Small intestine (tissue), 7 donors: ENCODE data around the gene PRKN. TPM values are rescaled to one million over a fixed set of nuclear protein-coding genes. Genes with fewer than 3 reads are reported as not detected.

Source experiments
- DNase-seq, 2 donors: peaks; one replicate each; pipeline versions ENCODE4 v3.0.0 to v3.0.0-alpha.2; 2013
- FAIRE-seq: peaks from 2 replicates; lab custom pipeline; 2012; peaks lifted over from hg19 to GRCh38; lab: Jason Lieb, UNC
- H3K27ac ChIP-seq, 3 donors: one replicate each; pipeline ENCODE4 v1.5.1; 2013; ENCODE audit warnings: low read length in 2 of 3, mild to moderate bottlenecking in 2 of 3, control low read depth in 1 of 3, inconsistent platforms in 1 of 3, low read depth in 1 of 3, moderate library complexity in 1 of 3
- H3K27me3 ChIP-seq, 3 donors: one replicate each; pipeline ENCODE4 v1.6.1; 2013; ENCODE audit warnings: low read length in 3 of 3, inconsistent platforms in 1 of 3; ENCODE audit not compliant: control insufficient read depth in 3 of 3, insufficient read depth in 3 of 3
- H3K36me3 ChIP-seq, 3 donors: one replicate each; pipeline ENCODE4 v1.6.1; 2013; ENCODE audit warnings: low read length in 3 of 3, inconsistent platforms in 1 of 3, low read depth in 1 of 3, mild to moderate bottlenecking in 1 of 3, moderate library complexity in 1 of 3; ENCODE audit not compliant: control insufficient read depth in 3 of 3, insufficient read depth in 2 of 3
- H3K4me1 ChIP-seq, 3 donors: one replicate each; pipeline ENCODE4 v1.6.1; 2013; ENCODE audit warnings: low read length in 2 of 3, inconsistent platforms in 1 of 3, low read depth in 1 of 3, mild to moderate bottlenecking in 1 of 3, moderate library complexity in 1 of 3; ENCODE audit not compliant: control insufficient read depth in 3 of 3, insufficient read depth in 2 of 3
- H3K4me3 ChIP-seq, 3 donors: one replicate each; pipeline ENCODE4 v1.5.1; 2013; ENCODE audit warnings: low read length in 3 of 3, control low read depth in 1 of 3, inconsistent platforms in 1 of 3, low read depth in 1 of 3, mild to moderate bottlenecking in 1 of 3, moderate library complexity in 1 of 3
- H3K9me3 ChIP-seq, 2 donors: one replicate each; pipeline ENCODE4 v1.6.1; 2013; ENCODE audit warnings: low read depth in 1 of 2, low read length in 1 of 2; ENCODE audit not compliant: control insufficient read depth in 2 of 2, insufficient read depth in 1 of 2
- WGBS, 3 donors: extraction: QIAGEN DNeasy Blood & Tissue Kit; methylation state at CpG; one replicate each; pipeline ENCODE4 v1.1.7; 2013; 5-methylcytosine and 5-hydroxymethylcytosine counted together
- polyA plus RNA-seq, 4 donors: library from polyadenylated mRNA; stranded (reverse) in 3 of 4; unstranded in 1 of 4; fragments of 200-250 nt in 3 of 4; fragments of 120-200 nt in 1 of 4; gene quantifications; one replicate each; pipeline versions ENCODE4 v1.2.1 to v1.2.3, GENCODE V29; 2013
- donor health status: healthy with polysubstance abuse.
- donor health status: control.
- donor health status: control.
- donor health status: Bipolar disorder and iron deficiency.
- donor health status: healthy.

PRKN gene
- polyA plus RNA-seq, 4 donors: 0.27 to 2.3 (median 1.0) TPM

GRCh38 chr6:162029873-162030576, 697.5 kb downstream of the PRKN start:
- Histone ChIP-seq H3K36me3 (no peaks in the 10 kb centered on the region), H3K27me3 (no peaks in the 10 kb centered on the region), H3K4me1 (peaks cover 0 to 3% (median 0%) of the 10 kb centered on the region in 3 donors), H3K9me3 (no peaks in the 10 kb centered on the region), H3K27ac (no peak overlapping the region), H3K4me3 (no peak overlapping the region)
- no peak for DNase-seq
- WGBS, 3 donors: 76 to 81% (median 76%) methylated on average over 7 of the region's 7 CpGs
- no peak for FAIRE-seq

- FAIRE-seq (no peak), DNase-seq (peak in 1 of 2 donors; percentile 11)
- Histone ChIP-seq H3K9me3 (peaks cover 0 to 5% of the 10 kb centered on the region in 2 donors), H3K4me1 (peaks cover 0 to 3% (median 0%) of the 10 kb centered on the region in 3 donors), H3K4me3 (no peak overlapping the region), H3K36me3 (no peaks in the 10 kb centered on the region), H3K27ac (no peak overlapping the region), H3K27me3 (no peaks in the 10 kb centered on the region)
- WGBS, 3 donors: 12 to 48% (median 29%) methylated on average over 4 of the region's 4 CpGs
Measured at GRCh38 chr6:162026843-162027242, 700.7 kb downstream of the PRKN start.

GRCh38 chr6:162026031-162026430, 701.5 kb downstream of the PRKN start:
- H3K27me3 ChIP-seq: no peaks in the 10 kb centered on the region
- DNase-seq (no peak), FAIRE-seq (no peak)
- no peaks in the 10 kb centered on the region for H3K36me3 ChIP-seq
- WGBS, 3 donors: 73 to 87% (median 79%) methylated on average over 8 of the region's 8 CpGs
- no peak overlapping the region for H3K4me3 ChIP-seq
- peaks cover 0 to 5% of the 10 kb centered on the region in 2 donors for H3K9me3 ChIP-seq
- H3K27ac ChIP-seq: no peak overlapping the region
- H3K4me1 ChIP-seq: peaks cover 0 to 3% (median 0%) of the 10 kb centered on the region in 3 donors

GRCh38 chr6:162019349-162019748, 708.2 kb downstream of the PRKN start:
- no peak overlapping the region for H3K27ac ChIP-seq

GRCh38 chr6:162017536-162017935, 710.0 kb downstream of the PRKN start:
- WGBS, 3 donors: 76 to 79% (median 78%) methylated on average over 5 of the region's 5 CpGs
- FAIRE-seq: no peak

More at GRCh38 chr6:162019349-162019748, 708.2 kb downstream of the PRKN start:
- DNase-seq: no peak
- Histone ChIP-seq H3K4me1 (no peaks in the 10 kb centered on the region), H3K9me3 (peaks cover 0 to 9% of the 10 kb centered on the region in 2 donors), H3K4me3 (no peak overlapping the region), H3K36me3 (no peaks in the 10 kb centered on the region), H3K27me3 (no peaks in the 10 kb centered on the region)
- WGBS, 3 donors: 33 to 54% (median 51%) methylated on average over 6 of the region's 6 CpGs
- FAIRE-seq: no peak

GRCh38 chr6:162014069-162014811, 713.3 kb downstream of the PRKN start:
- no peaks in the 10 kb centered on the region for H3K36me3 ChIP-seq
- no peak overlapping the region for H3K4me3 ChIP-seq
- peaks cover 0 to 4% of the 10 kb centered on the region in 2 donors for H3K9me3 ChIP-seq
- 78 to 89% (median 88%) methylated on average over 13 of the region's 13 CpGs for WGBS, 3 donors
- no peak for DNase-seq
- H3K4me1 ChIP-seq: no peaks in the 10 kb centered on the region
- no peak overlapping the region for H3K27ac ChIP-seq
- FAIRE-seq: no peak
- no peaks in the 10 kb centered on the region for H3K27me3 ChIP-seq

More at GRCh38 chr6:162017536-162017935, 710.0 kb downstream of the PRKN start:
- no peak for DNase-seq
- Histone ChIP-seq H3K27ac (no peak overlapping the region), H3K4me3 (no peak overlapping the region), H3K4me1 (no peaks in the 10 kb centered on the region), H3K27me3 (no peaks in the 10 kb centered on the region), H3K36me3 (no peaks in the 10 kb centered on the region), H3K9me3 (peaks cover 0 to 4% of the 10 kb centered on the region in 2 donors)

GRCh38 chr6:162005372-162005771, 722.2 kb downstream of the PRKN start:
- DNase-seq (no peak), FAIRE-seq (no peak)
- Histone ChIP-seq H3K36me3 (no peaks in the 10 kb centered on the region), H3K27me3 (no peaks in the 10 kb centered on the region), H3K9me3 (no peaks in the 10 kb centered on the region), H3K27ac (no peak overlapping the region), H3K4me3 (no peak overlapping the region), H3K4me1 (no peaks in the 10 kb centered on the region)
- 74 to 85% (median 77%) methylated on average over 4 of the region's 4 CpGs for WGBS, 3 donors

- 73 to 81% (median 80%) methylated on average over 9 of the region's 9 CpGs for WGBS, 3 donors
- Histone ChIP-seq H3K4me3 (no peak overlapping the region), H3K36me3 (no peaks in the 10 kb centered on the region), H3K27me3 (no peaks in the 10 kb centered on the region), H3K4me1 (no peaks in the 10 kb centered on the region), H3K27ac (no peak overlapping the region), H3K9me3 (peaks cover 0 to 4% of the 10 kb centered on the region in 2 donors)
- no peak for FAIRE-seq
- no peak for DNase-seq
Measured at GRCh38 chr6:161996783-161997182, 730.8 kb downstream of the PRKN start.
